Cardiac muscle cell (in vitro differentiated cells and primary cell): ENCODE results near the gene KRTAP10-5. TPM values are rescaled to one million over a fixed set of nuclear protein-coding genes. Genes with fewer than 3 reads are reported as not detected.
"Not testable (repeated sequence)": the region's sequence is repeated elsewhere in the genome, so short reads cannot be mapped to it uniquely, and the experiment has no call there.

Experiments used
- DNase-seq, 2 donors: peaks; one replicate each; pipeline versions ENCODE4 v3.0.0 to v3.0.0-alpha.2; 2010 to 2017; ENCODE audit warnings: low read depth in 1 of 2, low spot score in 1 of 2
- H3K27ac ChIP-seq: fragments of 200-600 bp; sonication (generic); 2 replicates; pipeline ENCODE4 v1.5.1; 2016
- H3K27me3 ChIP-seq: fragments of 200-600 bp; sonication (generic); 2 replicates; pipeline ENCODE4 v1.6.0; 2016; ENCODE audit warnings: control low read depth
- H3K36me3 ChIP-seq: fragments of 200-600 bp; sonication (generic); 2 replicates; pipeline ENCODE4 v1.5.1; 2016; ENCODE audit warnings: control low read depth
- H3K4me1 ChIP-seq: fragments of 200-600 bp; sonication (generic); 2 replicates; pipeline ENCODE4 v1.8.1; 2017; ENCODE audit warnings: low read depth, mild to moderate bottlenecking, mixed run types
- H3K4me3 ChIP-seq: fragments of 200-600 bp; sonication (generic); 2 replicates; pipeline ENCODE4 v1.5.1; 2016; ENCODE audit warnings: mild to moderate bottlenecking
- H3K9me3 ChIP-seq: fragments of 200-600 bp; sonication (generic); 2 replicates; pipeline ENCODE4 v1.5.1; 2017; ENCODE audit warnings: low read depth, mild to moderate bottlenecking, control low read depth
- CTCF ChIP-seq: IDR thresholded peaks from 2 replicates; pipeline ENCODE4 v1.5.1; 2012; ENCODE audit warnings: low read depth, mild to moderate bottlenecking, low read length
- polyA plus RNA-seq: library from polyadenylated mRNA; unstranded; fragments of >200 nt; fragmentation: Nextera tagmentation; extraction: Ambion mirVana; gene quantifications from 2 replicates; pipeline ENCODE4 v1.2.1, GENCODE V29; 2016
- total RNA-seq: library from RNA; depleted of rRNA; stranded (reverse); fragments of >200 nt; gene quantifications from 2 replicates; pipeline ENCODE4 v1.2.3, GENCODE V29; 2016

Gene KRTAP10-5
- total RNA-seq, result not detected in 2 replicates
- polyA plus RNA-seq, result not detected in 2 replicates

GRCh38 chr21:44580231-44580821, at the start of gene KRTAP10-5:
Gene KRTAP10-5, minus strand, starts transcription at chr21:44580604. Its CDS starts 26 bp downstream, at chr21:44580578.
- peaks cover 13% of the 10 kb centered on the region for H3K4me1 ChIP-seq
- H3K27me3 ChIP-seq, DNase-seq, H3K4me3 ChIP-seq, H3K36me3 ChIP-seq, H3K9me3 ChIP-seq, H3K27ac ChIP-seq: not testable (repeated sequence)

GRCh38 chr21:44628707-44629391, 48.4 kb upstream of the KRTAP10-5 start:
- peak in 1 of 2 donors; percentile 27 for DNase-seq
- Histone ChIP-seq H3K27me3 (no peaks in the 10 kb centered on the region), H3K4me1 (no peaks in the 10 kb centered on the region), H3K4me3 (no peak overlapping the region), H3K27ac (no peak overlapping the region), H3K36me3 (no peaks in the 10 kb centered on the region), H3K9me3 (no peaks in the 10 kb centered on the region)
- TF ChIP-seq CTCF, result no peak

GRCh38 chr21:44627831-44628233, 47.4 kb upstream of the KRTAP10-5 start:
- not testable (repeated sequence) for H3K9me3 ChIP-seq, H3K36me3 ChIP-seq, H3K27me3 ChIP-seq, DNase-seq, H3K27ac ChIP-seq, H3K4me1 ChIP-seq, H3K4me3 ChIP-seq

- not testable (repeated sequence) for H3K4me1 ChIP-seq, H3K4me3 ChIP-seq, H3K36me3 ChIP-seq, H3K27ac ChIP-seq, H3K9me3 ChIP-seq, DNase-seq, H3K27me3 ChIP-seq
These were observed 46.9 kb upstream of the KRTAP10-5 start for GRCh38 chr21:44627181-44627822.

GRCh38 chr21:44626673-44627143, 46.3 kb upstream of the KRTAP10-5 start, which contains the start of gene KRTAP10-9:
Gene KRTAP10-9, plus strand, starts transcription at chr21:44627093. Its CDS starts 79 bp downstream, at chr21:44627172.
- Histone ChIP-seq H3K9me3 (no peaks in the 10 kb centered on the region), H3K27me3 (no peaks in the 10 kb centered on the region), H3K27ac (no peak within 1 kb of the TSS), H3K4me3 (no peak within 1 kb of the TSS), H3K4me1 (no peaks in the 10 kb centered on the region), H3K36me3 (no peaks in the 10 kb centered on the region)
- no peak for DNase-seq
- TF ChIP-seq CTCF, result no peak

GRCh38 chr21:44626262-44626661, 45.9 kb upstream of the KRTAP10-5 start:
- H3K4me3 ChIP-seq, result no peak overlapping the region
- H3K27ac ChIP-seq, result no peak overlapping the region
- TF ChIP-seq CTCF, result no peak
- no peaks in the 10 kb centered on the region for H3K27me3 ChIP-seq
- DNase-seq, result no peak
- no peaks in the 10 kb centered on the region for H3K4me1 ChIP-seq
- H3K36me3 ChIP-seq, result no peaks in the 10 kb centered on the region
- H3K9me3 ChIP-seq, result no peaks in the 10 kb centered on the region

GRCh38 chr21:44625756-44626155, 45.4 kb upstream of the KRTAP10-5 start:
- Histone ChIP-seq H3K4me3 (no peak overlapping the region), H3K36me3 (no peaks in the 10 kb centered on the region), H3K27ac (no peak overlapping the region), H3K9me3 (no peaks in the 10 kb centered on the region), H3K27me3 (no peaks in the 10 kb centered on the region), H3K4me1 (no peaks in the 10 kb centered on the region)
- no peak for DNase-seq
- TF ChIP-seq CTCF, result no peak
